Hepatocyte (in vitro differentiated cells): ENCODE measurements around the gene SUMF1. TPM values are rescaled to one million over a fixed set of nuclear protein-coding genes. Genes with fewer than 3 reads are reported as not detected.

ENCODE experiments used
- DNase-seq: peaks from one replicate; pipeline ENCODE4 v3.0.0-alpha.2; 2016; ENCODE audit warnings: low spot score
- H2AFZ ChIP-seq: fragments of 200-600 bp; sonication (generic); 2 replicates; pipeline ENCODE4 v1.6.0; 2016; ENCODE audit warnings: antibody characterized with exemption, mild to moderate bottlenecking
- H3K27ac ChIP-seq: fragments of 200-600 bp; sonication (generic); 2 replicates; pipeline ENCODE4 v1.5.1; 2016; ENCODE audit warnings: mild to moderate bottlenecking
- H3K27me3 ChIP-seq: fragments of 200-600 bp; sonication (generic); 2 replicates; pipeline ENCODE4 v1.6.1; 2016
- H3K36me3 ChIP-seq: fragments of 200-600 bp; sonication (generic); replicated peaks from 2 replicates; pipeline ENCODE4 v1.5.1; 2016; ENCODE audit warnings: low read depth; ENCODE audit not compliant: insufficient read depth
- H3K4me1 ChIP-seq: fragments of 200-600 bp; sonication (generic); 2 replicates; pipeline ENCODE4 v1.5.1; 2016; ENCODE audit warnings: mild to moderate bottlenecking, moderate library complexity; ENCODE audit not compliant: insufficient read depth
- H3K4me2 ChIP-seq: fragments of 200-600 bp; sonication (generic); 2 replicates; pipeline ENCODE4 v1.6.0; 2016
- H3K4me3 ChIP-seq: fragments of 200-600 bp; sonication (generic); 2 replicates; pipeline ENCODE4 v1.5.1; 2016; ENCODE audit warnings: mild to moderate bottlenecking
- H3K79me2 ChIP-seq: fragments of 200-600 bp; sonication (generic); 2 replicates; pipeline ENCODE4 v1.6.0; 2017; ENCODE audit warnings: mild to moderate bottlenecking
- H3K9me2 ChIP-seq: fragments of 200-600 bp; sonication (generic); replicated peaks from 2 replicates; pipeline ENCODE4 v1.6.0; 2017; ENCODE audit warnings: mild to moderate bottlenecking; ENCODE audit not compliant: insufficient read depth
- H3K9me3 ChIP-seq: fragments of 200-600 bp; sonication (generic); 2 replicates; pipeline ENCODE4 v1.5.1; 2016; ENCODE audit warnings: low read depth, mild to moderate bottlenecking
- H4K20me1 ChIP-seq: fragments of 200-600 bp; sonication (generic); 2 replicates; pipeline ENCODE4 v1.6.0; 2016; ENCODE audit warnings: mild to moderate bottlenecking; ENCODE audit not compliant: insufficient read depth, poor library complexity, severe bottlenecking
- EZH2 ChIP-seq: fragments of 200-600 bp; sonication (generic); IDR thresholded peaks from 2 replicates; pipeline ENCODE4 v1.6.1; 2016; ENCODE audit warnings: antibody characterized with exemption, mild to moderate bottlenecking, borderline replicate concordance
- EZH2phosphoT487 ChIP-seq: fragments of 200-600 bp; sonication (generic); IDR thresholded peaks from one replicate; pipeline ENCODE4 v1.6.1; 2018; ENCODE audit warnings: antibody characterized with exemption, mild to moderate bottlenecking, low read depth, moderate library complexity; ENCODE audit not compliant: unreplicated experiment, severe bottlenecking
- WGBS: methylation state at CpG from one replicate; pipeline ENCODE4 v1.1.6; 2016; ENCODE audit warnings: low lambda C conversion rate; ENCODE audit errors: missing lambda C conversion rate; 5-methylcytosine and 5-hydroxymethylcytosine counted together
- polyA plus RNA-seq: library from polyadenylated mRNA; unstranded; fragments of >200 nt; fragmentation: Nextera tagmentation; extraction: Ambion mirVana; gene quantifications from 2 replicates; pipeline ENCODE4 v1.2.1, GENCODE V29; 2016
- total RNA-seq: library from RNA; depleted of rRNA; stranded (reverse); fragments of >200 nt; gene quantifications from 2 replicates; pipeline ENCODE4 v1.2.3, GENCODE V29; 2014
- TF ChIP-seq, protein P1 (sequence below): fragments of 200-600 bp; sonication (generic); IDR thresholded peaks from 2 replicates; pipeline ENCODE4 v1.5.1; 2016; ENCODE audit warnings: antibody characterized with exemption, mild to moderate bottlenecking; ENCODE audit not compliant: poor library complexity

The SUMF1 gene
- total and polyA plus RNA-seq, 2 experiments from 2014 or later = 55.5 to 59.0 TPM

- H3K4me2 ChIP-seq = peak overlapping the region; percentile 70
- 79% methylated on average over 4 of the region's 4 CpGs for WGBS
- H4K20me1 ChIP-seq = no peaks in the 10 kb centered on the region
- H3K27ac ChIP-seq = peak overlapping the region; percentile 46
- no peaks in the 10 kb centered on the region for H3K27me3 ChIP-seq
- no peaks in the 10 kb centered on the region for H3K9me2 ChIP-seq
- H2AFZ ChIP-seq = no peak overlapping the region
- H3K79me2 ChIP-seq = no peaks in the 10 kb centered on the region
- H3K9me3 ChIP-seq = no peaks in the 10 kb centered on the region
- TF ChIP-seq EZH2 (no peak), EZH2phosphoT487 (no peak)
- TF ChIP-seq, protein P1, sequence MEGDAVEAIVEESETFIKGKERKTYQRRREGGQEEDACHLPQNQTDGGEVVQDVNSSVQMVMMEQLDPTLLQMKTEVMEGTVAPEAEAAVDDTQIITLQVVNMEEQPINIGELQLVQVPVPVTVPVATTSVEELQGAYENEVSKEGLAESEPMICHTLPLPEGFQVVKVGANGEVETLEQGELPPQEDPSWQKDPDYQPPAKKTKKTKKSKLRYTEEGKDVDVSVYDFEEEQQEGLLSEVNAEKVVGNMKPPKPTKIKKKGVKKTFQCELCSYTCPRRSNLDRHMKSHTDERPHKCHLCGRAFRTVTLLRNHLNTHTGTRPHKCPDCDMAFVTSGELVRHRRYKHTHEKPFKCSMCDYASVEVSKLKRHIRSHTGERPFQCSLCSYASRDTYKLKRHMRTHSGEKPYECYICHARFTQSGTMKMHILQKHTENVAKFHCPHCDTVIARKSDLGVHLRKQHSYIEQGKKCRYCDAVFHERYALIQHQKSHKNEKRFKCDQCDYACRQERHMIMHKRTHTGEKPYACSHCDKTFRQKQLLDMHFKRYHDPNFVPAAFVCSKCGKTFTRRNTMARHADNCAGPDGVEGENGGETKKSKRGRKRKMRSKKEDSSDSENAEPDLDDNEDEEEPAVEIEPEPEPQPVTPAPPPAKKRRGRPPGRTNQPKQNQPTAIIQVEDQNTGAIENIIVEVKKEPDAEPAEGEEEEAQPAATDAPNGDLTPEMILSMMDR = no peak
- no peak for DNase-seq
- peaks cover 22% of the 10 kb centered on the region for H3K4me1 ChIP-seq
- no peak overlapping the region for H3K4me3 ChIP-seq
- H3K36me3 ChIP-seq = no peaks in the 10 kb centered on the region
Observed at GRCh38 chr3:4351872-4352271, 115.2 kb downstream of the SUMF1 start.

DNA sequence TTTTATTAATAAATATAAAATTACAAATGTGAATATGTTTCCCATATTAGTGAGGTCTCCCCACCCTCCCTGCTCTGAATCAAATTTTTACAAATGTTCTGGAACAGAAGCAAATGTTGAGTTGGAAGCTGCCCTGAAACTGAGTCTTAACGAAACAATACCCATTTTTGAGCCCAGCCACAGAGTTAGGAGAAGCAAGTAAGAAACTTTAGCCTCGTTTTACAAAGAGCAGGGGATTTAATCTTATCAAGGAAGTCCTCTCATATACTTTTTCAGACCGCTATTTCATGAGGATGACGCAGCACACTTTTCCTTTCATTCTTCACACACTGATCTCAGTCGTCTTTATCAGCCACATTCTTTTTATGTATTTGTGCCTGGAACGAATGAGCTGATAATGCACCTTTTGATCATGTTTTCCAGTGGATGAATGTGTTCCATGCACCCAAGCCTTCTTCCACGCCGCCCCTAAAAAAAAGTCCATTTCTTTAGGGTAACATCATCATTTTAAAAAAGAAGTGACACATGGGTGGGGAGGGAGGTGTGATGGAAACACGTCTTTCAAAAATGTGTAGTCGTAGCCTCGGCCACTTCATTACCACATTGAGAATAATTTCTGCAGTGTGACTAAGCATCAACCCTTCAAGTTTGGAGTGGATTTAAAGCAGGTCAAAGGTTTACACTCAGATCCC is 115.8 kb downstream of the SUMF1 start:
- TF ChIP-seq EZH2 = no peak
- TF ChIP-seq, protein P1 = no peak
- no peak for TF ChIP-seq EZH2phosphoT487

DNA sequence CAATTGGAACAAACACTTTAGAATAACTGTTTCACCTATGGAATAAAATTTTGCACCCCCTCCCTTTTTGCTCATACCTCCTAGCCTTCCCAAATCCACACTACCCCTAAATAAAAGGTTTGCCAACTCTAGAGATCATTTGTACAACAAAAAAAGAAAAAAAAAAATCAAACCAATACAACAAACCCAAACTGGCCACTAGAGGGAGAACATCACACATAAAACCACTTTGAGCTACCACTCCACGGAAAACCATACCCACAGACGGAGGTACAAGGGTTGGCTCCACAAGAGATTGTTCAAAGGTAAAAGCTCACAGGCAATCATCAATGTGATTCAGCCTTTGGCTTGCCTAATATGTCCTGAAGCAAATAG is 116.3 kb downstream of the SUMF1 start:
- peak overlapping the region; percentile 46 for H3K27ac ChIP-seq
- no peaks in the 10 kb centered on the region for H4K20me1 ChIP-seq

More for the DNA sequence above, 115.8 kb downstream of the SUMF1 start:
- Histone ChIP-seq H3K4me1 (peaks cover 17% of the 10 kb centered on the region), H3K4me2 (peak overlapping the region; percentile 70), H3K9me2 (no peaks in the 10 kb centered on the region), H3K27ac (peak overlapping the region; percentile 46), H3K36me3 (no peaks in the 10 kb centered on the region), H3K27me3 (no peaks in the 10 kb centered on the region), H3K9me3 (no peaks in the 10 kb centered on the region), H3K79me2 (no peaks in the 10 kb centered on the region), H2AFZ (peak overlapping the region; percentile 24), H3K4me3 (no peak overlapping the region), H4K20me1 (no peaks in the 10 kb centered on the region)
- 31% methylated on average over 11 of the region's 11 CpGs for WGBS
- peak; percentile 31 for DNase-seq

More for the DNA sequence above, 116.3 kb downstream of the SUMF1 start:
- Histone ChIP-seq H3K79me2 (no peaks in the 10 kb centered on the region), H3K4me2 (peak overlapping the region; percentile 70), H3K9me3 (no peaks in the 10 kb centered on the region), H3K4me1 (peaks cover 11% of the 10 kb centered on the region), H3K4me3 (no peak overlapping the region), H3K36me3 (no peaks in the 10 kb centered on the region), H3K27me3 (no peaks in the 10 kb centered on the region), H2AFZ (no peak overlapping the region), H3K9me2 (no peaks in the 10 kb centered on the region)
- WGBS = 4% methylated on average over 2 of the region's 2 CpGs
- TF ChIP-seq, protein P1 = peak; percentile 89
- no peak for TF ChIP-seq EZH2
- no peak for TF ChIP-seq EZH2phosphoT487
- DNase-seq = peak; percentile 86
